ENCODE data around the gene FHAD1.

- no peak for TF ChIP-seq EP300 (IDR thresholded peaks at IDR 0.05; ENCODE audit: borderline replicate concordance in 1 of 2, low read depth in 1 of 2, low read length in 1 of 2)
- no peak for TF ChIP-seq CTCF (IDR thresholded peaks at IDR 0.05)
- TF ChIP-seq RFX5 (IDR thresholded peaks at IDR 0.05; ENCODE audit: low read length), result no peak
- TF ChIP-seq RCOR1 (IDR thresholded peaks at IDR 0.05; ENCODE audit: low read length), result no peak
- TF ChIP-seq EZH2phosphoT487 (IDR thresholded peaks at IDR 0.05; ENCODE audit: borderline replicate concordance, low read depth), result no peak
These were observed 178.0 kb downstream of the FHAD1 start for GRCh38 chr1:15424981-15425380.

All from SK-N-SH (cell line).